ENCODE data around the gene STUM.
"Not testable (repeated sequence)": the region's sequence is repeated elsewhere in the genome, so short reads cannot be mapped to it uniquely, and the experiment has no call there.

Gene STUM

DNA sequence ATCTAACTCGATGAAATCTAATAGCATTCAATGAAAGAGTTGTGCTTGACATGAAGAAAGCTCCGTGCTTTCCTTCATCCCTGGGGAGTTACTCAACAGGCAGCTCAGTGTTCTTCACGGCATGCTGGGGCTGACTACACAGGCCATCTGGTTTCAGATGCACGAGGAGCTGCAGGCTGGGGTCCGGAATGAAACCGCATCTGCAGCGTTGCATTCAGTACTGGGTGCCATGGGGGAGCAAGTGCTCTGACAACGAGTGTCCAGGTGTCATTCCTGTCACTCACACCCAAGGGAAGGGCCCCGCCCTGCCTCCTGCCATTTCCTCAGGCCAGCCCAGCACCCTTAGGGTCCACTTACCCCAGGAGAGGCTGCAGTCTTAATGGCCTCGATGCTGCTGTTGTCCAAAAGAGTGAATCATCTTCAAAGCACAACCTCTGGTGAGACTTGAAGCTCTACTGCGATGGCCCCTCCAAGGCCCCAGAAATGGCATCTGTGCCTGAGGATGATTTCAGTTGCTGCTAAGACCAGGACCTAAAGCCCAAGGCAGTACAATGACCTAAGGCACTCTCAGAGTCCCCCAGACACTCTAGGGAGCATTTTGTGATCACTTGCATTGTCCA lies 61.4 kb downstream of the STUM start:
- Histone ChIP-seq H4K20me1 (ENCODE audit: low read depth, low read length) (no peaks in the 10 kb centered on the region), H3K4me2 (ENCODE audit: low read depth, low read length, poor library complexity, severe bottlenecking) (no peak overlapping the region), H3K79me2 (ENCODE audit: insufficient read depth, low read length) (no peaks in the 10 kb centered on the region), H3K9me3 (ENCODE audit: insufficient read depth, low read length) (no peaks in the 10 kb centered on the region), H3K36me3 (ENCODE audit: low read length) (no peaks in the 10 kb centered on the region), H3F3A (ENCODE audit: insufficient read depth) (no peaks in the 10 kb centered on the region), H2AFZ (ENCODE audit: low read depth, low read length, severe bottlenecking) (no peak overlapping the region), H3K9ac (ENCODE audit: low read length) (no peak overlapping the region), H3K9me2 (replicated peaks; ENCODE audit: insufficient read depth, low read length) (no peaks in the 10 kb centered on the region), H3K27me3 (ENCODE audit: low read length) (no peaks in the 10 kb centered on the region), H3K4me3 (ENCODE audit: insufficient read depth, low read length, poor library complexity, severe bottlenecking) (no peak overlapping the region), H3K27ac (ENCODE audit: low read depth, low read length) (no peak overlapping the region)
- no peak for TF ChIP-seq EZH2phosphoT487 (conservative IDR thresholded peaks at IDR 0.05; ENCODE audit: low read length)
- TF ChIP-seq, protein P1, sequence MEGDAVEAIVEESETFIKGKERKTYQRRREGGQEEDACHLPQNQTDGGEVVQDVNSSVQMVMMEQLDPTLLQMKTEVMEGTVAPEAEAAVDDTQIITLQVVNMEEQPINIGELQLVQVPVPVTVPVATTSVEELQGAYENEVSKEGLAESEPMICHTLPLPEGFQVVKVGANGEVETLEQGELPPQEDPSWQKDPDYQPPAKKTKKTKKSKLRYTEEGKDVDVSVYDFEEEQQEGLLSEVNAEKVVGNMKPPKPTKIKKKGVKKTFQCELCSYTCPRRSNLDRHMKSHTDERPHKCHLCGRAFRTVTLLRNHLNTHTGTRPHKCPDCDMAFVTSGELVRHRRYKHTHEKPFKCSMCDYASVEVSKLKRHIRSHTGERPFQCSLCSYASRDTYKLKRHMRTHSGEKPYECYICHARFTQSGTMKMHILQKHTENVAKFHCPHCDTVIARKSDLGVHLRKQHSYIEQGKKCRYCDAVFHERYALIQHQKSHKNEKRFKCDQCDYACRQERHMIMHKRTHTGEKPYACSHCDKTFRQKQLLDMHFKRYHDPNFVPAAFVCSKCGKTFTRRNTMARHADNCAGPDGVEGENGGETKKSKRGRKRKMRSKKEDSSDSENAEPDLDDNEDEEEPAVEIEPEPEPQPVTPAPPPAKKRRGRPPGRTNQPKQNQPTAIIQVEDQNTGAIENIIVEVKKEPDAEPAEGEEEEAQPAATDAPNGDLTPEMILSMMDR (IDR thresholded peaks at IDR 0.05; ENCODE audit: insufficient read depth, low read length, poor library complexity, severe bottlenecking), result no peak

DNA sequence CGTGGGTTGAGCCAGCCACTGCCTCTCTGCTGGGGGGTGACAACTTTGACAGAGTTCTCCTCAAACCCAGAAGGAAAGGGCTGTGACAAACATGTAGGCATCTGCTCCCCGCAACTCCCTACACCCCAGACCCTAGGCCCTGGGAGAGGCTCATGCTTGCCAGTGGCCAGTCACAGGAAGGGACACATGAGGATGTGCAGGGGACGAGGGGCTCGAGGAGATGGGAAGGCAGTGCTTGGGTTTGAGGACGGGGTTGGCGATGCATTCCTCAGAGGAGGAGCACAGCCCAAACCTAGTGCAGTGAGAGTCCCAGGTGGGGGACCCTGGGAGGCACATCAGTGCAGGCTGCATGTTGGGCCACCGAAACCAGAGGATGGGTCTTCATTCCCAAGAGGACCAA lies 62.1 kb downstream of the STUM start:
- no peaks in the 10 kb centered on the region for H3K36me3 ChIP-seq (ENCODE audit: low read length)
- no peaks in the 10 kb centered on the region for H3K9me2 ChIP-seq (replicated peaks; ENCODE audit: insufficient read depth, low read length)

DNA sequence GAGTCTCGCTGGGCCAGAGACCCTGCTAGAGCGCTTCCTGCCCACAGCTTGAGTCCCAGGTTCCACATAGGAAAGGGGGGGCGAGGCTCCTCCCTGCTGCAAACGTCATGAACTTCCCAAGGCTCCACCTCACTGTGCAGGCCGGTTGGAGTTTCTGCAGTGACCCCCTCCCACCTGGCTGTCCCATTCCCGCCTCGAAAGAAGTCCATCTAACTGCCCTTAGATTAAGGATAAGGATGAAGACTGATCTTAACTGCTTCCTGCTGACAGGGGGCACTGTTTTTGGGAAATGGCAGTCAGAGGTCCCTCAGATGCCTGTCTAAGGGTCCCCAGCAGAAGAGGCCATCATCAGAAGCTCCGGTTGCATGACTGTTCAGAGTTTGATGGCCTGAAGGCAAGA lies 62.7 kb downstream of the STUM start:
- Histone ChIP-seq H3K27me3 (ENCODE audit: low read length) (no peaks in the 10 kb centered on the region), H3K79me2 (ENCODE audit: insufficient read depth, low read length) (no peaks in the 10 kb centered on the region), H3K36me3 (ENCODE audit: low read length) (no peaks in the 10 kb centered on the region), H3K9ac (ENCODE audit: low read length) (no peak overlapping the region), H3F3A (ENCODE audit: insufficient read depth) (no peaks in the 10 kb centered on the region), H3K9me2 (replicated peaks; ENCODE audit: insufficient read depth, low read length) (no peaks in the 10 kb centered on the region), H4K20me1 (ENCODE audit: low read depth, low read length) (no peaks in the 10 kb centered on the region), H3K4me3 (ENCODE audit: insufficient read depth, low read length, poor library complexity, severe bottlenecking) (no peak overlapping the region), H3K4me2 (ENCODE audit: low read depth, low read length, poor library complexity, severe bottlenecking) (no peak overlapping the region), H3K27ac (ENCODE audit: low read depth, low read length) (no peak overlapping the region), H3K9me3 (ENCODE audit: insufficient read depth, low read length) (no peaks in the 10 kb centered on the region), H2AFZ (ENCODE audit: low read depth, low read length, severe bottlenecking) (no peak overlapping the region)
- TF ChIP-seq, protein P1 (IDR thresholded peaks at IDR 0.05; ENCODE audit: insufficient read depth, low read length, poor library complexity, severe bottlenecking), result no peak
- no peak for TF ChIP-seq EZH2phosphoT487 (conservative IDR thresholded peaks at IDR 0.05; ENCODE audit: low read length)

More for the DNA sequence above, 62.1 kb downstream of the STUM start:
- Histone ChIP-seq H4K20me1 (ENCODE audit: low read depth, low read length) (no peaks in the 10 kb centered on the region), H3K27ac (ENCODE audit: low read depth, low read length) (no peak overlapping the region), H3K27me3 (ENCODE audit: low read length) (no peaks in the 10 kb centered on the region), H3F3A (ENCODE audit: insufficient read depth) (no peaks in the 10 kb centered on the region), H2AFZ (ENCODE audit: low read depth, low read length, severe bottlenecking) (no peak overlapping the region), H3K9me3 (ENCODE audit: insufficient read depth, low read length) (no peaks in the 10 kb centered on the region), H3K79me2 (ENCODE audit: insufficient read depth, low read length) (no peaks in the 10 kb centered on the region), H3K9ac (ENCODE audit: low read length) (no peak overlapping the region), H3K4me3 (ENCODE audit: insufficient read depth, low read length, poor library complexity, severe bottlenecking) (no peak overlapping the region), H3K4me2 (ENCODE audit: low read depth, low read length, poor library complexity, severe bottlenecking) (no peak overlapping the region)
- TF ChIP-seq, protein P1 (IDR thresholded peaks at IDR 0.05; ENCODE audit: insufficient read depth, low read length, poor library complexity, severe bottlenecking), result no peak
- no peak for TF ChIP-seq EZH2phosphoT487 (conservative IDR thresholded peaks at IDR 0.05; ENCODE audit: low read length)

DNA sequence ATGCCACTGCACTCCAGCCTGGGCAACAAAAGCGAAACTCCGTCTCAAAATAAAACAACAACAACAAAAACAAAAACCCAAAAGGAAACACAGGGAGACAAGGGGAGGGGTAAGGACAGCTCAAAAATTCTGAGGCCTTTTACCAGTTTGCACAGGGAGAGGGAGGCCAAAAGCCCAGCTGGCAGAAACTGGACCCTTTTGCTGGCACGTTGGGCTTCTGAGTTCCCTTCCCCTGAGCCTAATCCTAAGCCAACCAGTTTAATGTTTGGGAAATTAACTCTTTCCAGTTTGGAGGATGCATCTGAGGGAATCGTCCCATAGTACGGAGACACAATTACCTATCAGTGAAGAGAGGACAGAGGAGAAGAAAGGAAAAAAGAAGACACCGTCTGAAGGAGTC lies 63.4 kb downstream of the STUM start:
- not testable (repeated sequence) for H3F3A ChIP-seq (ENCODE audit: insufficient read depth); H2AFZ ChIP-seq (ENCODE audit: low read depth, low read length, severe bottlenecking); H3K27ac ChIP-seq (ENCODE audit: low read depth, low read length); H4K20me1 ChIP-seq (ENCODE audit: low read depth, low read length); H3K9me2 ChIP-seq (replicated peaks; ENCODE audit: insufficient read depth, low read length); H3K4me2 ChIP-seq (ENCODE audit: low read depth, low read length, poor library complexity, severe bottlenecking); H3K36me3 ChIP-seq (ENCODE audit: low read length); H3K27me3 ChIP-seq (ENCODE audit: low read length); H3K4me3 ChIP-seq (ENCODE audit: insufficient read depth, low read length, poor library complexity, severe bottlenecking); H3K9me3 ChIP-seq (ENCODE audit: insufficient read depth, low read length); H3K79me2 ChIP-seq (ENCODE audit: insufficient read depth, low read length); H3K9ac ChIP-seq (ENCODE audit: low read length)

All from SU-DHL-6 (cell line).